Thymus (tissue), 11 donors: Measurements from ENCODE around the gene GDE1. TPM values are rescaled to one million over a fixed set of nuclear protein-coding genes. Genes with fewer than 3 reads are reported as not detected.

ENCODE experiments used
- DNase-seq, 9 donors: peaks; one replicate each; pipeline ENCODE4 v3.0.0-alpha.2; 2013; ENCODE audit warnings: low spot score in 9 of 9, low read depth in 6 of 9, missing footprints in 1 of 9
- H3K27ac ChIP-seq, 2 donors: one replicate each; pipeline ENCODE4 v1.5.1; 2013; ENCODE audit warnings: control low read depth in 1 of 2, low read depth in 1 of 2, low read length in 1 of 2, mild to moderate bottlenecking in 1 of 2, moderate library complexity in 1 of 2
- H3K27me3 ChIP-seq, 2 donors: one replicate each; pipeline ENCODE4 v1.5.1; 2013; ENCODE audit warnings: low read length in 1 of 2; ENCODE audit not compliant: control insufficient read depth in 2 of 2, insufficient read depth in 1 of 2
- H3K36me3 ChIP-seq, 2 donors: one replicate each; pipeline ENCODE4 v1.5.1; 2013; ENCODE audit warnings: low read length in 1 of 2, mild to moderate bottlenecking in 1 of 2, moderate library complexity in 1 of 2; ENCODE audit not compliant: control insufficient read depth in 2 of 2, insufficient read depth in 2 of 2
- H3K4me1 ChIP-seq, 2 donors: one replicate each; pipeline ENCODE4 v1.5.1; 2013; ENCODE audit warnings: low read length in 2 of 2; ENCODE audit not compliant: control insufficient read depth in 2 of 2, insufficient read depth in 2 of 2
- H3K4me3 ChIP-seq, 2 donors: one replicate each; pipeline ENCODE4 v1.5.1; 2013; ENCODE audit warnings: low read length in 2 of 2, control low read depth in 1 of 2, mild to moderate bottlenecking in 1 of 2
- H3K9me3 ChIP-seq, 2 donors: one replicate each; pipeline ENCODE4 v1.5.1; 2013; ENCODE audit warnings: low read length in 1 of 2, mild to moderate bottlenecking in 1 of 2; ENCODE audit not compliant: control insufficient read depth in 2 of 2, insufficient read depth in 1 of 2
- WGBS: extraction: QIAGEN DNeasy Blood & Tissue Kit; methylation state at CpG from one replicate; pipeline ENCODE4 v1.1.7; 2013; 5-methylcytosine and 5-hydroxymethylcytosine counted together
- polyA plus RNA-seq: library from polyadenylated mRNA; stranded (reverse); fragments of 200-250 nt; gene quantifications from one replicate; pipeline ENCODE4 v1.2.3, GENCODE V29; 2013
- total RNA-seq: library from RNA; stranded (reverse); fragments of 120-200 nt; gene quantifications from one replicate; pipeline ENCODE4 v1.2.4, GENCODE V29; 2013
- donor health status: healthy.

Gene GDE1
- total and polyA plus RNA-seq, 2 donors: 19.7 to 26.0 TPM

DNA sequence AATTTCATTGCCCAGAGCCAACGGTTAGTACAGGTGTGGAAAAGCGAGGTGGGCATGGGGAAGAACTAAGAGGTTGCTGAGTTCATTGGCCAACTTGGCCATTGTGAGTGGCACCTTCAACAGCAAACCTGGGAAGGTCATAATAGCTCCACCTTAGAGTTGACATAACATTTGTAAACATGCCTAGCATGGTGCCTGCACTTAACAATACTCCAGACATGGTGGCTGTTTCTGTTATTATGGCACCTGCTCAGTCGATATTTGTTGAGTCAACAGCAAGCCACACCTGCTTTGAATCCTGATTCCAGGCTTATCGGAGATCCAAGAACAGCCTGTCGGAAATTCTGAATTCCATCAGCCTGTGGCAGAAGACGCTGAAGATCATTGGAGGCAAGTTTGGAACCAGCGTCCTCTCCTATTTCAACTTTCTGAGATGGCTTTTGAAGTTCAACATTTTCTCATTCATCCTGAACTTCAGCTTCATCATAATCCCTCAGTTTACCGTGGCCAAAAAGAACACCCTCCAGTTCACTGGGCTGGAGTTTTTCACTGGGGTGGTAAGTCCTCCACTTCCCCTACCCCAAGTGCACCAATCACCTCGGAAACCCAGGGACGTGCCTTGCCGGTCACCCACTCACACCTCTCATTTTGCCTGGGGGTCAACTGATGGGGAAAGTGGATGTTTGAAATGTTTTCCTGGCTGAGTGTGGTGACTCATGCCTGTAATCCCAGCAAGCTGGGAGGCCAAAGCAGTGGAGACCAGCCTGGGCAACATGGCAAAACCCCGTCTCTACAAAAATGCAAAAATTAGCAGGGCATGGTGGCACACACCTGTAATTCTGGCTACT, 58.2 kb downstream of the GDE1 start:
- Histone ChIP-seq H3K4me3 (no peak overlapping the region), H3K4me1 (no peaks in the 10 kb centered on the region), H3K36me3 (no peaks in the 10 kb centered on the region), H3K9me3 (no peaks in the 10 kb centered on the region), H3K27ac (no peak overlapping the region), H3K27me3 (no peaks in the 10 kb centered on the region)
- 95% methylated on average over 12 of the region's 12 CpGs for WGBS
- no peak for DNase-seq

GRCh38 chr16:19460397-19460796, 61.5 kb downstream of the GDE1 start:
- DNase-seq: no peak
- no peaks in the 10 kb centered on the region for H3K27me3 ChIP-seq
- no peaks in the 10 kb centered on the region for H3K9me3 ChIP-seq
- H3K36me3 ChIP-seq: no peaks in the 10 kb centered on the region
- H3K4me1 ChIP-seq: no peaks in the 10 kb centered on the region
- no peak overlapping the region for H3K4me3 ChIP-seq
- 93% methylated on average over 2 of the region's 2 CpGs for WGBS
- no peak overlapping the region for H3K27ac ChIP-seq

DNA sequence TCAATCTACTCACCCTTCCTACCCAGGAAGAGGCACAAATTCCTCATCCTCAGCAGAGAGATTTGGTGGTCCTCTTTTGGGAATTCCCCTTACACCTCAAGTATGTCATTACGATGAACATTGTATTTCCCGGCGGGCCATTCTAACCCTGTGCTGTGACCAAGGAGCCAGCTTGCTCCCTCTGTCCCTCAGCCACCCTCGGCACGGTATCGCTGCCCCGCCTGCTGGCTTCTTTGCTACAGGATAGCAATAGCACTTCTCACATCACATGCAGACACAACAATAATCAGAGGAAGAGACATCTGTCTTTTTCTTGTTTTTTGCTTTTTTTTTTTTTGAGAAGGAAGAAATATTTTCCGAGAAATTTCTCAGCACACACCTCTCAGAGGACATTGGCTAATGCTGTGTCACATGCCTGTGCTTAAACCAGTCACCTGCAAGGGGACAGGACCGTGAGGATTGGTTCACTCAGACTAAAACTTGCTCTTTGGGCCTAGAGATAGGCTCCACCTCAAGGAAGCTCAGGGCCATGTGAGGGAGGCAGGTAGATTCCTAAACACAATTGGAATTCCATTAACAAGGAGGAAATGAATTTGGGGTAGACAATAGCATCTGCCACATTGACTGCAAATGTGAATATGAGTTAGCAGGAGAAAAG, 63.0 kb downstream of the GDE1 start:
- DNase-seq: no peak
- H3K27me3 ChIP-seq: no peaks in the 10 kb centered on the region
- no peaks in the 10 kb centered on the region for H3K9me3 ChIP-seq
- WGBS: 94% methylated on average over 9 of the region's 9 CpGs
- no peaks in the 10 kb centered on the region for H3K36me3 ChIP-seq
- H3K27ac ChIP-seq: no peak overlapping the region
- no peaks in the 10 kb centered on the region for H3K4me1 ChIP-seq
- H3K4me3 ChIP-seq: no peak overlapping the region

Other genes with a start within 250 kb of the GDE1 start
- gene CLEC19A, start 236.4 kb downstream of the GDE1 start, total RNA-seq: 0.05 TPM
- gene CLEC19A, start 236.4 kb downstream of the GDE1 start, polyA plus RNA-seq: 0.09 TPM
- under 0.01 TPM for gene TMC5, start 104.2 kb downstream of the GDE1 start, total RNA-seq
- gene TMC5, start 104.2 kb downstream of the GDE1 start, polyA plus RNA-seq: 0.09 TPM
- 12.9 TPM for gene CCP110, start 1.8 kb upstream of the GDE1 start, total RNA-seq
- 8.6 TPM for gene CCP110, start 1.8 kb upstream of the GDE1 start, polyA plus RNA-seq
- gene VPS35L, start 33.6 kb upstream of the GDE1 start, total RNA-seq: 19.5 TPM
- gene VPS35L, start 33.6 kb upstream of the GDE1 start, polyA plus RNA-seq: 23.7 TPM
- gene KNOP1, start 196.1 kb upstream of the GDE1 start, total RNA-seq: 16.4 TPM
- gene KNOP1, start 196.1 kb upstream of the GDE1 start, polyA plus RNA-seq: 10.0 TPM
- gene IQCK, start 196.2 kb upstream of the GDE1 start, total RNA-seq: 3.7 TPM
- gene IQCK, start 196.2 kb upstream of the GDE1 start, polyA plus RNA-seq: 10.2 TPM